ENCODE measurements around the gene DNAJB4.

- TF ChIP-seq CTCF (IDR thresholded peaks at IDR 0.05; ENCODE audit: low read length), result no peak
- no peak for TF ChIP-seq EZH2 (IDR thresholded peaks at IDR 0.05; ENCODE audit: borderline replicate concordance, low read length)
Observed at GRCh38 chr1:78048446-78048845, 43.7 kb downstream of the DNAJB4 start.
